Liver (tissue), 3 donors: ENCODE data around the gene KRT16.

ENCODE experiments used
- JUND ChIP-seq, 2 donors: IDR thresholded peaks; 2 replicates each; pipeline ENCODE4 v1.6.1; 2016; ENCODE audit warnings: antibody characterized with exemption in 2 of 2
- TF ChIP-seq, protein P1 (sequence below): fragments of 150-350 bp; IDR thresholded peaks from 2 replicates; pipeline ENCODE4 v1.5.1; 2017; ENCODE audit warnings: improper control_type of control experiment, low read depth, low read length; ENCODE audit not compliant: missing input control
- TF ChIP-seq, protein P2 (sequence below): IDR thresholded peaks from 2 replicates; pipeline ENCODE4 v1.6.1; 2016; ENCODE audit warnings: antibody characterized with exemption, mild to moderate bottlenecking
- donor health status: healthy.
- donor health status: healthy.

GRCh38 chr17:41629826-41630670 lies 17.5 kb upstream of the KRT16 start:
- TF ChIP-seq, protein P1, sequence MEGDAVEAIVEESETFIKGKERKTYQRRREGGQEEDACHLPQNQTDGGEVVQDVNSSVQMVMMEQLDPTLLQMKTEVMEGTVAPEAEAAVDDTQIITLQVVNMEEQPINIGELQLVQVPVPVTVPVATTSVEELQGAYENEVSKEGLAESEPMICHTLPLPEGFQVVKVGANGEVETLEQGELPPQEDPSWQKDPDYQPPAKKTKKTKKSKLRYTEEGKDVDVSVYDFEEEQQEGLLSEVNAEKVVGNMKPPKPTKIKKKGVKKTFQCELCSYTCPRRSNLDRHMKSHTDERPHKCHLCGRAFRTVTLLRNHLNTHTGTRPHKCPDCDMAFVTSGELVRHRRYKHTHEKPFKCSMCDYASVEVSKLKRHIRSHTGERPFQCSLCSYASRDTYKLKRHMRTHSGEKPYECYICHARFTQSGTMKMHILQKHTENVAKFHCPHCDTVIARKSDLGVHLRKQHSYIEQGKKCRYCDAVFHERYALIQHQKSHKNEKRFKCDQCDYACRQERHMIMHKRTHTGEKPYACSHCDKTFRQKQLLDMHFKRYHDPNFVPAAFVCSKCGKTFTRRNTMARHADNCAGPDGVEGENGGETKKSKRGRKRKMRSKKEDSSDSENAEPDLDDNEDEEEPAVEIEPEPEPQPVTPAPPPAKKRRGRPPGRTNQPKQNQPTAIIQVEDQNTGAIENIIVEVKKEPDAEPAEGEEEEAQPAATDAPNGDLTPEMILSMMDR, result no peak
- TF ChIP-seq, protein P2, sequence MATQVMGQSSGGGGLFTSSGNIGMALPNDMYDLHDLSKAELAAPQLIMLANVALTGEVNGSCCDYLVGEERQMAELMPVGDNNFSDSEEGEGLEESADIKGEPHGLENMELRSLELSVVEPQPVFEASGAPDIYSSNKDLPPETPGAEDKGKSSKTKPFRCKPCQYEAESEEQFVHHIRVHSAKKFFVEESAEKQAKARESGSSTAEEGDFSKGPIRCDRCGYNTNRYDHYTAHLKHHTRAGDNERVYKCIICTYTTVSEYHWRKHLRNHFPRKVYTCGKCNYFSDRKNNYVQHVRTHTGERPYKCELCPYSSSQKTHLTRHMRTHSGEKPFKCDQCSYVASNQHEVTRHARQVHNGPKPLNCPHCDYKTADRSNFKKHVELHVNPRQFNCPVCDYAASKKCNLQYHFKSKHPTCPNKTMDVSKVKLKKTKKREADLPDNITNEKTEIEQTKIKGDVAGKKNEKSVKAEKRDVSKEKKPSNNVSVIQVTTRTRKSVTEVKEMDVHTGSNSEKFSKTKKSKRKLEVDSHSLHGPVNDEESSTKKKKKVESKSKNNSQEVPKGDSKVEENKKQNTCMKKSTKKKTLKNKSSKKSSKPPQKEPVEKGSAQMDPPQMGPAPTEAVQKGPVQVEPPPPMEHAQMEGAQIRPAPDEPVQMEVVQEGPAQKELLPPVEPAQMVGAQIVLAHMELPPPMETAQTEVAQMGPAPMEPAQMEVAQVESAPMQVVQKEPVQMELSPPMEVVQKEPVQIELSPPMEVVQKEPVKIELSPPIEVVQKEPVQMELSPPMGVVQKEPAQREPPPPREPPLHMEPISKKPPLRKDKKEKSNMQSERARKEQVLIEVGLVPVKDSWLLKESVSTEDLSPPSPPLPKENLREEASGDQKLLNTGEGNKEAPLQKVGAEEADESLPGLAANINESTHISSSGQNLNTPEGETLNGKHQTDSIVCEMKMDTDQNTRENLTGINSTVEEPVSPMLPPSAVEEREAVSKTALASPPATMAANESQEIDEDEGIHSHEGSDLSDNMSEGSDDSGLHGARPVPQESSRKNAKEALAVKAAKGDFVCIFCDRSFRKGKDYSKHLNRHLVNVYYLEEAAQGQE, result no peak
- TF ChIP-seq JUND (IDR thresholded peaks at IDR 0.05), result no peak
